GM18951 (cell line): Measurements from ENCODE around the gene PAPPA.

ENCODE experiments used
- POLR2A ChIP-seq: IDR thresholded peaks from 4 replicates; pipeline ENCODE4 v1.6.1; 2011; ENCODE audit warnings: mild to moderate bottlenecking; ENCODE audit not compliant: insufficient read length, insufficient read depth; ENCODE audit errors: extremely low read depth
- in situ Hi-C: fragments of 300-500 bp; cut with MboI; formaldehyde crosslinking; loops from one replicate; pipeline ENCODE4 v1.12.0; 2022; ENCODE audit warnings: low sequenced_read_pairs, mixed read lengths, inconsistent platforms; ENCODE audit not compliant: unreplicated experiment

Gene PAPPA

GRCh38 chr9:116155698-116156039 lies 2.1 kb downstream of the PAPPA start:
- TF ChIP-seq POLR2A = no peak
- in situ Hi-C loops = loop anchor here (25.0 kb wide), 1 partner anchor 432 kb away; no protein-coding TSS in a partner anchor

GRCh38 chr9:116156621-116157314 lies 3.2 kb downstream of the PAPPA start:
- in situ Hi-C loops = loop anchor here (25.0 kb wide), 1 partner anchor 431 kb away; no protein-coding TSS in a partner anchor
- no peak for TF ChIP-seq POLR2A

GRCh38 chr9:116157436-116158138 lies 4.0 kb downstream of the PAPPA start:
- in situ Hi-C loops = loop anchor here (25.0 kb wide), 1 partner anchor 430 kb away; no protein-coding TSS in a partner anchor
- no peak for TF ChIP-seq POLR2A

- in situ Hi-C loops = loop anchor here (25.0 kb wide), 1 partner anchor 426 kb away; no protein-coding TSS in a partner anchor
- no peak for TF ChIP-seq POLR2A
Observed at GRCh38 chr9:116160676-116161571, 7.3 kb downstream of the PAPPA start.

GRCh38 chr9:116162241-116162781 lies 8.7 kb downstream of the PAPPA start:
- in situ Hi-C loops = loop anchor here (25.0 kb wide), 1 partner anchor 425 kb away; no protein-coding TSS in a partner anchor

DNA sequence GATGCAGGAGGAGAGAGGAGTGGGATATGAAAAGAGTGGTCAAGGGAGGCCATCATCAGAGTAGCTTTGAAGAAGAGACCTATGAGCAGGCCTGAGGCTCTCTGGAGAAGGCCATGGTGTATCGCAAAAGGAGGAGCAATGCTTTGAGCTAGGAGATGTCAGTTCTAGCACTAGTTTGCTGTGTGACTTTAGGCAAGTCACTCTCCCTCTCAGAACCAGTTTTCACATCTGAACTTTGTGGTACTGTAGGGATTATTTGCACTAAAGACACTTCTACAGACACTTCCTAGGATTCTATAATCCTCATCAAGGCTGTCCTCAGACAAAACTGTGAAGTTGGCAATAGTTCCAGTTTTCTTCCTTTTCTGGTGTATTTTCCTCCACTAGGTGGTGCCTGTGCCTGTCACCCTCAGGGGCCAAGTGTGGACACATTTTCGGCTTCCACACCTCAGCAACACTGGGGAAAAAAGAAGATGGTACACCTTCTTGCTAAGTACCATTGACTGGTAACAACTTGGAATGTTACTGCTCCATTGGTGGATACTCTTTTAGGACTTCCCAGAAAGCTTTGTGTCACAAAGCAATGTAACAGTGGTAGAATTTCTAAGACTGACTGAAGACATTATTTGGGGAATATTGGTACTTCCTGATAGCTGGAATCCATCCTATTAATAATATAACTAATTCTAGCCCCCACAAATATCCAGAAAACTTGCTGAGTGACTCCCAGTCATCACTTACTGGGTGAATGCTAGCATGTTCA lies 9.9 kb downstream of the PAPPA start:
- TF ChIP-seq POLR2A = no peak
- in situ Hi-C loops = loop anchor here (25.0 kb wide), 1 partner anchor 424 kb away; no protein-coding TSS in a partner anchor

More at GRCh38 chr9:116162241-116162781, 8.7 kb downstream of the PAPPA start:
- no peak for TF ChIP-seq POLR2A

- no peak for TF ChIP-seq POLR2A
- in situ Hi-C loops = loop anchor here (25.0 kb wide), 1 partner anchor 421 kb away; no protein-coding TSS in a partner anchor
Observed at GRCh38 chr9:116165912-116166311, 12.3 kb downstream of the PAPPA start.

DNA sequence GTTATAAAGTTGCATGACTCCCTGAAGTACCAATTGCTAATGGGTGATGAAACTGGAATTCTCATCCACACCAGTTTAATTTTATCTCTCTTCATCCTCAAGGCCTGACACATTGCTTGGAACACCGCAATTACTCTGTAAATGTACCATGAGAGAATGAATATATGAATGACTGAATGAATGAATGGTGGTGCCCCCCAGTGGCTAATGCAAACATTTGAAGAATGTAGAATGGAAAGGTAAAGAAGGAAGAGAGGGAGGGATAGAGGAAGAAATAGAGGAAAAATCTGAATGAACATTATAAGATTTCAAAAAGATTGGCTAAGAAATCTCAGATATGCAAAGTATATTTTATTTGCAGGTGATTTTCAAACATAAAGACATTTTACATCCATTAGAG lies 13.1 kb downstream of the PAPPA start:
- no peak for TF ChIP-seq POLR2A
- in situ Hi-C loops = loop anchor here (25.0 kb wide), 1 partner anchor 421 kb away; no protein-coding TSS in a partner anchor

DNA sequence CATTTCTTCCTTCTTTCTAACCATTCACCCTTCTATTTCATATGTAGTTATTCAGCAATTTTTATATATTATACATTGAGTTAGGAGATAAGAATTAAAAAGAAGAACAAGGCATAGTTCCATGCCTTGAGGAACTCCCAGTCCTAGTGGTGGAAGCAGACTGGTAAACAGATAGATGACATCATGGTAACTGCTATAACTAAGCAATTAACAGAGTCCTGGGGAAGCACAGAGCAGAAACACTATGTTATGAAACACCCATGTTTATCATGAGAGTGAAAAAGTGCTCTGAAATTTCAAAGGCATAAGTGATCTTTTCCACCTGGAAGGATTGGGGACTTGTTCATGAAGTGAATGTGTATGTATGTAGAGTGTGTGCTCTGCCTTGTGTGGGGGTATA lies 14.6 kb downstream of the PAPPA start:
- TF ChIP-seq POLR2A = no peak
- in situ Hi-C loops = loop anchor here (25.0 kb wide), 1 partner anchor 419 kb away; no protein-coding TSS in a partner anchor

- TF ChIP-seq POLR2A = no peak
- in situ Hi-C loops = loop anchor here (25.0 kb wide), 1 partner anchor 415 kb away; no protein-coding TSS in a partner anchor
Observed at GRCh38 chr9:116172216-116172615, 18.6 kb downstream of the PAPPA start.

DNA sequence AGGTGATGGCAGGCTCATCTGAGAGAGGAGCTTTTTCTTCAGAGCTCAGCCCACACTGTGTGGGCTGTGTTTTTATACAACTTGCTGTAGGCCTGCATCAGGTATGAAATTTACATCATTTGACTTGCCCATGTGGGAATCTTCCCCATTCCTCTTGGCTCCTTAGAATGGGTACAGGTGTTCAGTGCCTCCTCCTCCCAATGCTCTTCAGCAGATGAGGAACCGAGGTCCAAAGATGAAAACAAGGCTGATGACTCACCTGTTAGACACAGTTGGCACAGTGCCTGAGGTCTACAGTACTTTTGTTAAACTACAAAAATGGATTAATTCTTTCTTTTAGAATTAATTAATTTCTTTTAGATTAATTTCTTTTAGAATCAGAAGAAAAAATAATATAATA lies 20.8 kb downstream of the PAPPA start:
- in situ Hi-C loops = loop anchor here (25.0 kb wide), 1 partner anchor 413 kb away; no protein-coding TSS in a partner anchor
- TF ChIP-seq POLR2A = no peak

DNA sequence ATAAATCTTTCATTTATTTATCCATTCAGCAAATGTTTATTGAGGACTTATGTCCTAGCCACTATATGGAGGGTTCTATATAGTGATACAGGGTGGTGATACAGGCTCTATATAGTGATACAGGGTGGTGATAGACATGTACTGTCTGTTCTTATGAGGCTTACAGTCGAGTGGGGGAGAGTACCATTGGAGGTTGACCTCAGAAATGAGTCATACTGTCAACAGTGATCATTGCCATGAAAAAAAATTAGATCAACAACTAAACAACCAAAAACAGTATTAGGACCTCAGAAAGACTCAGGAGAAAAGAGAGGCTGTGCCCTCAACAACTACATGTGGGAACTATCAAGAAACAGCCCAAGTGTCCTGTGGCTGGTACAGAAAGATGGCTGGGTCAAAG lies 22.0 kb downstream of the PAPPA start:
- no peak for TF ChIP-seq POLR2A
- in situ Hi-C loops = no loop called here
